ENCODE data around the gene BPHL.

DNA sequence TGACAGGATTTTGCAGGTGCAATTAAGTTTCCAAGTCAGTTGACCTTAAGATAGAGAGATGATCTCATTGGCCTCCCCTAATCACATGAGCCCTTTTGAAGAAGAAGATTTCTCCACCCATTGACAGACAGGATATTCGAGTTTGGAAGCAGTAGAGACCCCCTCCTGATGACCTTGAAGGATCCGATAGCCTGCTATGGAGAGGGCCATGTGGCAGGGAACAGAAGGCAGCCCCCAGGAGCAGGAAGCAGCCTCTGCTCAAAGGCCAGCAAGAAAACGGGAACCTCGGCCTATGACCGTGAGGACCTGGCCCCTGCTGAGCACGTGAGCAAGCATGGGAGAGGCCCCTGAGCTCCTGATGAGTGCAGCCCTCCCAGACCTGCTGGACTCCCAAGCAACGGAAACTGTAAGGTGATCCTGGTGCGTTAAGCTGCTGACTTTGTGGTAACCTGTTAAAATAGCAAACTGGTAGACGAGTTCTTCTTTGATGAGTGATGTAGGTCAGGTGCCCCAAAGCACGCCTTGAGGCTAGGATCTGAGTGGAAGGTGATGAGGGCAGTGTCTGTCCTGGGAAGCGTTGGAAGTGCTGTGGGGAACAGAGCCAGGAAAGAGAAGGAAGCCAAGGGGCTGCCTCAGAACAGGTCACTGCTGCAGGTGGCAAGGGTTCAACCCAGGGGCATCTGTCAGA is 57.3 kb downstream of the BPHL start:
- TF ChIP-seq, protein P1, sequence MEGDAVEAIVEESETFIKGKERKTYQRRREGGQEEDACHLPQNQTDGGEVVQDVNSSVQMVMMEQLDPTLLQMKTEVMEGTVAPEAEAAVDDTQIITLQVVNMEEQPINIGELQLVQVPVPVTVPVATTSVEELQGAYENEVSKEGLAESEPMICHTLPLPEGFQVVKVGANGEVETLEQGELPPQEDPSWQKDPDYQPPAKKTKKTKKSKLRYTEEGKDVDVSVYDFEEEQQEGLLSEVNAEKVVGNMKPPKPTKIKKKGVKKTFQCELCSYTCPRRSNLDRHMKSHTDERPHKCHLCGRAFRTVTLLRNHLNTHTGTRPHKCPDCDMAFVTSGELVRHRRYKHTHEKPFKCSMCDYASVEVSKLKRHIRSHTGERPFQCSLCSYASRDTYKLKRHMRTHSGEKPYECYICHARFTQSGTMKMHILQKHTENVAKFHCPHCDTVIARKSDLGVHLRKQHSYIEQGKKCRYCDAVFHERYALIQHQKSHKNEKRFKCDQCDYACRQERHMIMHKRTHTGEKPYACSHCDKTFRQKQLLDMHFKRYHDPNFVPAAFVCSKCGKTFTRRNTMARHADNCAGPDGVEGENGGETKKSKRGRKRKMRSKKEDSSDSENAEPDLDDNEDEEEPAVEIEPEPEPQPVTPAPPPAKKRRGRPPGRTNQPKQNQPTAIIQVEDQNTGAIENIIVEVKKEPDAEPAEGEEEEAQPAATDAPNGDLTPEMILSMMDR (IDR thresholded peaks at IDR 0.05; ENCODE audit: insufficient read depth, low read length, poor library complexity, severe bottlenecking) = no peak
- TF ChIP-seq EZH2phosphoT487 (conservative IDR thresholded peaks at IDR 0.05; ENCODE audit: low read length) = no peak
